ENCODE results near the gene RASAL2.
"Not testable (repeated sequence)": the region's sequence is repeated elsewhere in the genome, so short reads cannot be mapped to it uniquely, and the experiment has no call there.

RASAL2 gene

DNA sequence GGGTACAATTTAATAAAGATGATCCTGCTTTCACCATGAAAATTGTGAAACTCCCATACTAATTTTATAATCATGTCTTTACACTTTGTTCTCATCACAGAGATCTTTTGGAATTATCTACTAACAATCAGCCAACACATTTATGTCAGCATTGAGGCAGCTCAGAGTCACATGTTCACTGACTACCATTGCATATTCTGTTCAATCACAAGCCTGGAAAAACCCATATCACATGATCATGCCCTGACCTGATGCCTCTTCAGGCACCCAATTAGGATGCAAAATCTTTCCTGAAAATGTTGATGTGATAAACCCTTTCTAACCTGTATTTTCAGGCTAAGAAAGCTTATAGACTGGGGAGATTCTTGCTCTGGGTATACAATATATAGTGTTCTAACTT, 21.6 kb upstream of the RASAL2 start:
- DNase-seq = no peak

DNA sequence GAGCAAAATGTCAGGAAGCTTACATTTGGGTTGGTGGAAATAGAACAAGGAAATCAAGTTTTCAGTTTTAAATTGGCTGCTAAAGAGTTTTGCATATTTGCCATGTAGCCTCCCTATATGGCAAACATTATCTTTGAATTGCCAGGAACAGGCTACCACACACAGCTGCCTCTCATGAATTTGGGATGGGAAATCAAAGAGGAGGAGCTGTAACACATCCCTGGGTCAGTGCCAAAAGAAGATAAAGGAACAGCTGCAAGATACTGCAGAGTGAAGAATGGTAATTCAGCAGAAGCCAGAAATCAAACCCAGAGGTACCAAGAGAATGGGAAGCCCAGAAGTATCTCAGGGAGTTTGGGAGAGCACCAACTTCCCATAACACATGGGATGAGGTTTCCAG, 18.6 kb upstream of the RASAL2 start:
- no peak for DNase-seq

DNA sequence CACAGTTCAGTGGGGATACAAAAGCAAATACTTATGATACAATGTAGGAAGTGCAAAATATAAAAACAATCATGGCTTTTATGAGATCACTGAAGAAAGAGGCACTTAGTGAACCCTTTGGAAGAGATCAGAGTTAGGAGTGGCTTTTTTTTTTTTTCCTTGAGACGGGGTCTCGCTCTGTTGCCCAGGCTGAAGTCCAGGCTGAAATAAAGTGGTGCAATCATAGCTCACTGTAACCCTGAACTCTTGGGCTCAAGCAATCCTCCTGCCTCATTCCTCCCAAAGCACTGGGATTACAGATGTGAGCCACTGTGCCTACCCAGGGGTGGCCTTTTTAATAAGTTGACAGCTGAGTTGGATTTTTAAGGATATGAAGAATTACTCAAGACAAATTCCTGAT, 17.3 kb upstream of the RASAL2 start:
- no peak for DNase-seq

DNA sequence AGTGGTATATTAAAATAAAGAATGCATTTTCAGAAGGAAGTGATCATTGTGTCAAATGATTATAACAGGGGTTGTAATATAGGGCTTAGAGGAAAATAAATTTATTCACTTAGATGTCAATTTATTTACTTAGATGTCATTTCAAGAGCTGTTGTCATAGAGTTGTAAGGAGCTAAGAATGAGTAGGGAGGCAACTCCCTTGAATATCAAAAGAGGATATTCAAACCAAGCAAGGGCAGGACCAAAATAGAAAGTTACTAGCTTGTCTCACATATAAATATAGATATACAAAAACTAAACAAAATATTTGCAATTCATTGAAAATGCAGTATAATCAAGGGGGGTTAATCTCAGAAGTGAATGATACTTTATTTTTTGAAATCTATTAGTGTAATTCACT, 16.0 kb upstream of the RASAL2 start:
- no peak for DNase-seq

DNA sequence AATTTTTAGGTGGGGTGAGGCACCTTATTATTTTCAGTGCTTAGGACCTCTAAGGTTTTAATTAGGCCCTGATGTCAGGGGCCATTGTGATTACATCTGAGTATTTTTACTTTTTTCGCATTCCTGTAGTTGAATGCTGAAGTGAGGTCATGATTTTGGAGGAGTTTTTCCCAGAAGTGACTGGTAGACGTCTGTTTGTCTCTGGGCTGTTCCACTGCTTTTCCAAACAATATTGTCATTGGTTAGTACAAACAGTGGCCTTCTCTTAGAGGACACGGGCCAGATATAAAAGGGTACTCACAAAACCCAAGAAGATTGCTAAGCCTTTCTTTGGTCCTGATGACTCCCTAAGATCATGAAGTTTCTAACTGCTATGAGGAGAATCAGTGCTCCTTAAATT, 7.6 kb upstream of the RASAL2 start:
- DNase-seq = no peak

DNA sequence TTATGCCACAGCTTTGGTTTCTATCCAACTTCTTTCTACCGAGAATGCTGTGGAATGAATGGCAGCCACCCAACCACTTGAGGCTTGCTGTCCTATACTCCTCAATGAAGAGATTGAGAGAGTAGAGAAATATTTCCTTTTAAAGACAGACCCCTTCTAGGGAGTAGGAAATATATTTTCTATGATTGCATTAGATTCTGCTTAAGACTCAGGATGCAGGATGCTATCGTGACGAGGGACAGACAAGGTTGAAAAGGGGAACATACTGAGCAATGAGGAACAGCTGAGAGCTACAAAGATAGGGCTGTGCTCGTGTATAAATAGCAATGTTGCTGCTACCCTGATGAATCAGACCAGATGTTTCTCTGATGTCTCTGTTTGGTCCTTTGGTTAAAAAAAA, 7.1 kb upstream of the RASAL2 start:
- DNase-seq = no peak

DNA sequence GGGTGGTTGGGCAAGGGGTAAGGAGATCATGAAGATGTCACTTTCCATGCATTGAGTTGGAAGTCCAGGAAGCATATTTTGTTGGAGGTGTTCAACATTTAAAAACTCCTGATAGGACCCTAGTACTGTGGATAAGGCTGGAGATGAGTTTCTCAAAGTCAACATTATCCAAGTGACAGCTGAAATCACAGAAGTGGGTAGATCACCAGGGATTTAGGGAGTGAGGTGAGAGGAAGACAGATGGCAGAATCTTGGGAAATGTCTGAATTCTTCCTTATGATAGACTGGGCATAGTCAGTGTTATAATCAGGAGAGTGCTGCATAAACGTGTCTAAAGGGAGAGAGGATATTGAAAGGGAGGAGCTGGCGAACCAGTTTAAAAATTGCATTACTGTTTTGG, 5.3 kb upstream of the RASAL2 start:
- no peak for DNase-seq

DNA sequence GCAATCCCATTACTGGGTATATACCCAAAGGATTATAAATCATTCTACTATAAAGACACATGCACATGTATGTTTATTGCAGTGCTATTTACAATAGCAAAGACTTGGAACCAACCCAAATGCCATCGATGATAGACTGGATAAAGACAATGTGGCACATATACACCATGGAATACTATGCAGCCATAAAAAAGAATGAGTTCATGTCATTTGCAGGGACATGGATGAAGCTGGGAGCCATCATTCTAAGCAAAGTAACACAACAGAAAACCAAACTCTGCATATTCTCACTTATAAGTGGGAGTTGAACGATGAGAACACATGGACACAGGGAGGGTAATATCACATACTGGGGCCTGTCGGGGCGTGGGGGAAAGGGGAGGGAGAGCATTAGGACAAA, 2.5 kb upstream of the RASAL2 start:
- not testable (repeated sequence) for DNase-seq

DNA sequence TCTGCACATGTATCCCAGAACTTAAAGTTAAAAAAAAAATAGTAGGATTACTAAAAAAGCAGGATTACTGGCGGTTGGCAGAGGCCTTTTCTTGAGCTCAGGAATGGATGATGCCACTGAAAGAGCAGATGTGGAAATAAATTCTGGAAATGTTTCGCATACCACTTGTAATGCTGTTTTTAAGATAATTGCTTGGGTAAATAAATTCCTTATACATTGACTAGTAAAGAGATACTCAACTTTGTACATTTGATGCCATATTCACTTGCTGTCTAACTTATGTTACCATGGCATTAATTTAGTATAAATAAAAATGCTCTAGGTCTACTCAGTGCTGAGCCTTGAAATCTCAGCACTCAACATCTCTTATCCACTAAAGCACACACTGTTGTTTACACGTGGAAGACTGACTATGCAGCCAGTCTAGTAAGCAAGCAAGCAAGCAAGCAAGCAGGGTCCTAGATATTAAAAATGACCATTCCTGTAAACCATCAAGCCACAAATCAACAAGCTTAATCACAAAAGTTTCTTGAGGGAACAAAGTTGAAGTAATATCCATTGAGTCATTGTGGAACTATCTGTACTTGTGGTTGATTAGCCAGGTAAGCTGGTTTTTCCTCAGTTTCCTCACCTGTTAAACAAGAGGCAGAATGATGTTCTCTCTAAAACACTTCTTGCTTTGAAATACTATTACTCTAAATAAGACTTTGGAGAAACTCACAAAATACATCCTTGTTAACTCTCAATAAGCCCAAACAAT, 1.7 kb upstream of the RASAL2 start:
- no peak for DNase-seq

DNA sequence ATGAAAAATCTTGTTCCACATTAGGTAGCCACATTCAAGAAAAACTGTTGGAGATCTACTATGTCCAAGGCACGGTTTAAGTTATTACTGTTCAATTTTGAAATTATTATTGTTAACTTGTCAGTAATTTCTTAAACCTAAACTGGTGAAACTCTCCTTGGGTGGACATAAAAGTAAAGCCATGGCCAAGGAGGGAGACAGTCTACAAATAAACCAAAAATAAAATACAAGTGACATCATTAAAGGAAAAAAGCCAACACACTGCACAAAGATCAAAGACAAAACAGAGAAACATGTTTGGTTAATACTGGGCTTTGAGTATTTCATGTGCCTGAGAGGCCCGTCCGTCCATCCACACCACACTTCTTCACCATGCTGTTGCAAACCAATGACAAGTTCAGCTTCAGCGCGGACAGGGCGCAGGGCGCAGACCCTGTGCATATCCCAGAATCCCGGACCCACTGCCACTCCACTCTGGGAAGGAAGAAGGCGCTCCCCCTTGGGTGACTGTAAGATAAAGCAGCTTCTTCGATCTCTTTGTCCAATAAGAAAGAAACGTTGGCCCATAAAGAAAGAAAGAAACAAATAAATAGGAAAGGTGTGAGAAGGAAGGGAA, 918 bp upstream of the RASAL2 start:
- DNase-seq = no peak

DNA sequence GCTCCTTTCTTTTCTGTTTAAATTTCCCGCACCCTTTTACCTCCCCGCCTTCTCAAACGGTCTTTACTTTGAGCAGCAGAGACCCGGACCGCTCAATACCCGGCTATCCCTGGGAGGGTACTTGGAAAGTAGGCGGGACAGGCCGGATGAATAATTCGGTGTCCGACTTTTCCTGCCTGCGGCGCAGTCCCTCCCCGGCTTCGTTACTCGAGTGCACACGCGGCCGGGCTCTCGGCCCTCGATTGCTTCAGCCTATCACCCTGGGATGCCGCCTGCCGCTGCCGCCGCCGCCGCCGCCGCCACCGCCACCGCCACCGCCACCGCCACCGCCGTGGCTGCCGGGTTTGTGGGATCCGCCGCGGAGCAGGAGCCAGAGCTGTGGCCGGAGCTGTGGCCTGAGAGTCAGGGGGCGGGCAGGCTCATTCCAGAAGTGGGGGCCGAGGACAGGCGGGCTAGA, 382 bp upstream of the RASAL2 start:
- peak; percentile 58 to 69 for DNase-seq

DNA sequence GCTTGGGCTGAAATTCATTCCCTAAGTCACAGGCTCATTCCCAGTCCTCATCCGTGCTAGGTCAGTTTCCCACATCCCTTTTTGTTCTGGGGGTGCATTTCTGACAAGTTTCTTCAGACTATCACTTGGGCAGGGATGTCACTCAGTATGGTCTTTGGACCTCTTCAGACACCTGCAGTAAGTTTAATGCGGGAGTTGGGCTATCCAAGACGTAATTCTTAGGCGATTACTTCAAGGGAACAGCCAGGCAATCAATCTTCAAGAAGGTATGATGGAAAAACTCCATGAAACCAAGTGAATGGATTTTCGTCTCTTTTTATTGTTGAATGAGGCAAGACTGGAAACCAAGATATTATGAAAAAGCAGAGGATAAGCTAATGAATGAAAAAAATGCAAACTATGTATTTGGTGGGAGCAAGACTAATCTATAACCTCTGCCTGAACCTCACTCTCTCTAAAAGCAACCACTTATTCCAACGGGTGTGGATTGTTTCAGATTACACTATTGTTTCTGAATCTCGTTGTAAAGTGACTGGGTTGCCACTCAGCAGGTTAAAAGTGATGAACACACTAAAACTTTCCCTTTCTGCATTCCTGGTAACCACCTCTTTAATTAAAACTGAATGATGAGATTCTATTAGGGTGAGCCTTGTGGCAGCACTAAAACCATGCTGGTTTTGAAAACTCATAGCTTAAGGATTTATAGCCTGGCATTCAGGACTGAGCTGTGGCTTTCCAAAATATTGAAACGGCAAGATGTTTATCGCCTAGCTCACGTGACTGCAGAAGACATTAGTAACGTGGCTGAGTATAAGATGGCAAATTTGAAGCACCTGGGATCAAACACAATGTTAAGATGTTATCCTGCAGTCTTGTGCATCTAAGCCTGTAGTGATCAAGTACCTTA, 1.1 kb downstream of the RASAL2 start:
- no peak for DNase-seq

DNA sequence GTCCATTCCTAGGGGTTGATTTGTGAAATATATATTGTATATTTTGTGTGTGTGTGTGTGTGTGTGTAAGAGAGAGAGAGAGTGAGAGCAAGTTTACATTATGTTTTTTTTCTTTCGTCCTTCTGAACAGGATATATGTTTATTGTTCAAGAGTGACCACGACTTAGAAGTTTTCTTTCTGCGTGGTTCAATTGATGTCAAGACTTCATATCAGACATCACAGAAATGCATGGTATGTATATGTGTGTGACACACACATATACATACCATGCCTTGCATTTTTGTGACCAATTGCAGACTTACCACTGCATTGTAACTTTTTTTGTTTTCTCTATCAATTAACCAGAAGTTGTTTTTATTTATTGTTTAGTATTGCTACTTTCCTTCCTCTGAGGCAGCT, 2.5 kb downstream of the RASAL2 start:
- no peak for DNase-seq

DNA sequence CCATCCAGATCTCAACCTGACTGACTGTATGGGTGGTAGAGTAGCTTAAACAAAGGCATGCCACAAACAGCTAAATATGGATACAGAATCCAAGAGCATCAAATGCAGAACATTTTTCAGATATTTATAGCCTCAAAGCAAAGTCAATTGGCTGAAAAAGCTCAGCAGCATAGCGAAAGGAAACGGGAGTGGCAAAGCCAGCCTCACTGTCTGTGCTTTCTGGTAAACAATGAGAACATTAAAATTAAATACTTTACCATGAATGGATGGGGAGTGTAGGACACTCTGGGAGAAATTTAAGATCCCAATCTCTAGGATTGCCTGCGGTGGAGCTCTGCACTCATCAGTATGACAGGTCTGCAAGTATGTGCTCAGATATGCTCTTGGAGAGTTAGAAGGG, 4.4 kb downstream of the RASAL2 start:
- no peak for DNase-seq

DNA sequence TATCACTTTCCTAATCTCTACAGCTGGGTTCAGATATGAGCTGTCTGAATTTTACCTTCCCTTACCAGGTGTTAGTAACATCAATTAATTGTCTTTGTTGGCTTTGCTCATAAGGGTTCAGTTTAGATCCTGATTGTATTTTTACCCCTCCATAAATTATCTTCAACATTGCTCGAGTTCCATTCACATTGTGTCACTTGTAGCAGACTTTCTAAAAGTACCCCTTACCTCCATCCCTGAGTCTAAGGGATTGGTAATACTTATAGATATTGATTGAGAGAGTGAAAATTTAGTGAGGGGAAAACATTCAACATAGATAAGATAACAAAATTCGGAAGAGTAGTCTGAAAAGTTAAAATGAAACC, 7.3 kb downstream of the RASAL2 start:
- DNase-seq = no peak

DNA sequence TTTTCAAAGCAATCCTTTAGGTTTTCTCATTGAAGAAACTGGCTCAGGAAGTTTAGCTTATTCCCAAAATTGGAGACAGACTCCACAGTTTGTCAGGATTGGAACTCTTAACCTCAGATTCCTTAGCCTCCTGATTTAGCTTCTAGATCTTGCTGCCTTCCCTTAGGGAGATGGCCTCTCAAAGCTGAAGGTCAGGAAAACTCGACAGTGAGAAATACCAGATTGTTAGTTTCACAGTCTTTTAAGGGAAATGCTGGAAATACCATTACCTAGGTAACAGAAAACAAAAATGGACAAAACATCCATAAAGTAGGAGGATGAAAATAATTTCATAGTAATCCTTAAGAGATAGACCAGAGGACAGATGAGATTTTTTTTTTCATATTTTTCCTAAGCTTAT, 7.8 kb downstream of the RASAL2 start:
- no peak for DNase-seq

DNA sequence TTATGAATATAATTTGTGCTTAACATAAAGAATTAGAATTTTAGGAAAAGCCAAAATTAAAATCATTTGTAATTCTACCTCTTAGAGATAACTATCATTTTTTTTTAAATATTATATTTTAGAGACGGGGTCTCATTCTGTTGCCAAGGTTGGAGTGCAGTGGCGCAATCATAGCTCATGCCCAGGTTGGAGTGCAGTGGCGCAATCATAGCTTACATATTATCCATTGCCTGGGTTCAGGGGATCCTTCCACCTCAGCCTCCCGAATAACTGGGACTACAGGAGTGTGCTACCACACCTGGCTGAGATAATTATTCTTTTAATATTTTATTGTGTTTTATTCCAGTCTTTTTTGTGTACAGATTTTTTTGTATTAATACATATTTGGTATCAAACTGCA, 8.3 kb downstream of the RASAL2 start:
- no peak for DNase-seq

DNA sequence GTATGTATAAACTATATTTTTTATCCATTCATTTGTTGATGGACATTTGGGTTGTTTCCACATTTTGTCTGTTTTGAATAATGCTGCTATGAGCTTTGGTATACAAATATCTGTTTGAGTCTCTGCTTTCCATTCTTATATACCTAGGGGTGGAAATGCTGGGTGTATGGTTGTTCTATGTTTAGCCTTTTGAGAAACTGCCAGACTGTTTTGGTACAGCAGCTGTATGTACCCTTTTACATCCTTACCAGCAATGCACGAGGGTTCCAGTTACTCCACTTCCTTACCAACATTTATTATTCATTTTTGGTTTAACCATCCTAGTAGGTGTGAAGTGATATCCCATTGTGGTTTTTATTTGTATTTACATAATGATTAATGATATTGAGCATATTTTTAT, 13.9 kb downstream of the RASAL2 start:
- DNase-seq = no peak

DNA sequence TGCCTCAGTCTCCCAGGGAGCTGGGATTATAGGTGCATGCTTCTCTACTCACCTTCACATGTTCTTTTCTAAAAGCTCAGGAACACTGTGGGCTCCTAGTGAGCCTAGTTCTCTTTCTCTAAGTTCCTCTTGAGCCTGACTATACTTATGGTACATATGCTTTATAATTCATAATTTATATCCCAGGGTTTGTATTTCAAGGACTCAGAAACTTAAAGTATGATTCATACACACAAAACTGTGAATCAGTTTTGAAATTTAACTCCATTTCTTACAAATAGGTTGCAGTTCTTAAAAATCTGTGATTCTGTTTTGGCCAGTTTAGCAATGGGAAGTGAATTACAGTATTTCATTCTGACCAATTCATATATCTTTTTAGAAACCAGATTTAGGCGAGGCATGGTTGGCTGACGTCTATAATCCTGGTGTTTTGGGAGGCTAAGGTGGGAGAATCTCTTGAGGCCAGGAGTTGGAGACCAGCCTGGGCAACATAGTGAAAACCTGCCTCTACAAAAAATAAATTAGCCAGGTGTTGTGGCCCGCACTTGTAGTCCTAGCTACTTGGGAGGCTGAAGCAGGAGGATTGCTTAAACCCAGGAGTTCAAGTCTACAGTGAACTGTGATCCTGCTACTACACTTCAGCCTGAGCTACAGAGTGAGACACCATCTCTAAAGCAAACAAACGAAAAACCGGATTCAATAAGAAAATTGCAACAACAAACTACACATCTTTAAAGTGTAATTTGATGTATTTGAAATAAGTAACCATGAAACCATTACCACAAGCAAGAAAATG, 15.6 kb downstream of the RASAL2 start:
- no peak for DNase-seq

DNA sequence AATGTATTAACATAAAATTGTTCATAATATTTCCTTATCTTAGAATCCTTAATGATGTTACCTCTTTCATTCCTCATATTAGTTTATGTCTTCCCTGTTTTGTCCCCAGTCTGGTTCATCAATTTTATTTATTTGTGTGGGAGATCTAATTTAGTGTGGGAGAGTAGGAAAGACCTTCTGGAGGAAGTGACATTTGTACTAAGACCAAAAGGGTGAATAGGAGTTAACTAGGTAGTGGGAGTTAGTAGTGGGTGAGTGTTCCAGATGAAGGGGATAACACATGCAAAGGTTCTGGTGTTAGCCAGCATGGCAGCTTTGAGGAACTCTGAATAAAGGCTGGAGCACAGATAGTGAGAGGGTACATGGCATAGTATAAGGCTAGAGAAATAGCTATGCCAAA, 21.4 kb downstream of the RASAL2 start:
- DNase-seq = no peak

DNA sequence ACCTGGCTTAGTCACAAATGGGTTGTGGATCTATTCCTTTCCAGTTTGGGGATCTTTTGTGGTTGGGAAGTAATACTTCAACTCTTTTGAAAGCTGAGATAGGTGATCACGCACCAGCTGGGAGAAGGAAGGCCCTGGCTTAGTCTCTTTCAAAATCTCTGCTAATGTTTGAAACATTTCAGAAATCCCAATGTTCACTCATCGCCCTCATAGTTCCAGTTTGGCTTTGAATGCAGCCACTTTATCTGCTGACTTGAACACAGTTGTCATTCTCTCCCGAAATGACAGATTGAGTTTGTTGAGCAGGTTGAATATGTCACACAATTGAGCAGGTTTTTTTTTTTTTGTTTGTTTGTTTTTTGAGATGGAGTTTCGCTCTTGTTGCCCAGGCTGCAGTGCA, 24.6 kb downstream of the RASAL2 start:
- no peak for DNase-seq

DNA sequence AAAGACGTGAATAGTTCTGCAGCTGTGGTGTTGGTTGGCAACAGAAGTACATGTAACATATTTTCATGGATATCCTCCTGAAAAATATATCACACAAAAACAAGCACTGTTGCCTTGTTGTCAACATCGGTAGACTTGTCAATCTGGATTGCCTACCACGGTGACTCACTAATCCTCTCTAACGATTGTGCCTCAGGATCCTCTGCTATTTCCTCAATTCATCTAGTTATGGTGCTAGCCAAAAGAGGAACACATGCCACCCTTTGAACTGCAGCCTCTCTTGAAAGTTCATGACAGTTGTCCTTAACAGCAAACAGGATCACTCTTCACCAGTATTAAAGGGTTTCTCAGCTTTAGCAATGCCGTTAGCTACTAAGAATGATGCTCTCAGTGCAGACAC, 25.7 kb downstream of the RASAL2 start:
- no peak for DNase-seq

DNA sequence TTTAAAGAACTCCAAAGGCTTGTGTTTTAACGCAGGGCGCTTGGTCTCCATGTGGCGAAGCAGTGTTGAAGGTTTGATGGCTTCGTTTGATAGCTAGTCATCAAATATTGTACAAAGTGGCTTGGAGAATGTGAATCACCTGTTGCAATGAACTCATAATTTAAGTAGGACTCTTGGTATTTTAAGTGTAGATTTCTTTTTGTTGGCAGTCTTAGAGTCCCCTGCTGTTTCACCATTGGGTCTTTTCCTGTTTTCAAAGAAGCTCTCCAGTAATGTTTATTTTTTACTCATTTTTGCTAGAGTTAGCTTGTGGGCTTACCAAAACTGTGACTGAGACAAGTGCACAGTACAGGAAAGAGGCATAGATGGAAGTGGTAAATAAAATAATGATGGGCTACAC, 26.2 kb downstream of the RASAL2 start:
- DNase-seq = no peak

Measured in activated T-cell treated with anti-CD3 and anti-CD28 coated beads, Interleukin-2, amount 50 U/mL, for 48 hours (primary cell).